Islet precursor cell (in vitro differentiated cells): Measurements from ENCODE around the gene SLC6A12.

ENCODE experiments used
- DNase-seq: peaks from one replicate; pipeline ENCODE4 v3.0.0-alpha.2; 2018

SLC6A12 gene

GRCh38 chr12:175759-176158 is 38.2 kb downstream of the SLC6A12 start:
- DNase-seq: no peak

GRCh38 chr12:175250-175649 is 38.7 kb downstream of the SLC6A12 start:
- no peak for DNase-seq

GRCh38 chr12:174596-174995 is 39.4 kb downstream of the SLC6A12 start:
- no peak for DNase-seq

- no peak for DNase-seq
Measured at GRCh38 chr12:174124-174523, 39.8 kb downstream of the SLC6A12 start.

GRCh38 chr12:172732-173161 is 41.2 kb downstream of the SLC6A12 start:
- DNase-seq: no peak

GRCh38 chr12:171743-172676 is 41.9 kb downstream of the SLC6A12 start:
- no peak for DNase-seq

- no peak for DNase-seq
Measured at GRCh38 chr12:171276-171675, 42.7 kb downstream of the SLC6A12 start.

- no peak for DNase-seq
Measured at GRCh38 chr12:170371-171225, 43.4 kb downstream of the SLC6A12 start.

GRCh38 chr12:169528-170370 is 44.2 kb downstream of the SLC6A12 start:
- DNase-seq: no peak

- DNase-seq: peak; percentile 78
Measured at GRCh38 chr12:168763-169525, 45.0 kb downstream of the SLC6A12 start.

GRCh38 chr12:167959-168600 is 45.9 kb downstream of the SLC6A12 start:
- DNase-seq: no peak

- DNase-seq: no peak
Measured at GRCh38 chr12:166425-167075, 47.4 kb downstream of the SLC6A12 start.

- DNase-seq: no peak
Measured at GRCh38 chr12:165862-166368, 48.0 kb downstream of the SLC6A12 start.

GRCh38 chr12:164207-164606 is 49.8 kb downstream of the SLC6A12 start:
- no peak for DNase-seq

GRCh38 chr12:163406-163986 is 50.5 kb downstream of the SLC6A12 start:
- DNase-seq: no peak

- no peak for DNase-seq
Measured at GRCh38 chr12:162467-163307, 51.3 kb downstream of the SLC6A12 start.

- DNase-seq: no peak
Measured at GRCh38 chr12:161823-162222, 52.1 kb downstream of the SLC6A12 start.

- DNase-seq: no peak
Measured at GRCh38 chr12:160858-161257, 53.1 kb downstream of the SLC6A12 start.

- DNase-seq: no peak
Measured at GRCh38 chr12:159156-159782, 54.7 kb downstream of the SLC6A12 start.
